IMR-90 (cell line): Measurements from ENCODE around the gene OPRM1. TPM values are rescaled to one million over a fixed set of nuclear protein-coding genes. Genes with fewer than 3 reads are reported as not detected.
A peak's percentile ranks its signal among the peaks of the same experiment; 100 is the strongest.

Experiments used
- ATAC-seq: fragments of 200-7000 bp; cut with Tn5 transposase; 2 replicates; pipeline ENCODE4 v1.9.1; 2020; ENCODE audit warnings: low read depth, mild to moderate bottlenecking, moderate library complexity
- BruUV-seq: library from RNA; stranded (reverse); fragments of 400-500 nt; replicated peaks from 2 replicates; lab custom pipeline; 2021; lab: Mats Ljungman, UMichigan
- CTCF ChIA-PET: fragments of 300-600 bp; formaldehyde crosslinking; extraction: SDS; loops from one replicate; lab custom pipeline; 2021; ENCODE audit warnings: antibody characterized with exemption; lab: Yijun Ruan, JAX
- POLR2A ChIA-PET: fragments of 300-600 bp; sonication (Branson Sonifier 250); formaldehyde crosslinking; loops from one replicate; lab custom pipeline; 2022; ENCODE audit warnings: antibody characterized with exemption; ENCODE audit not compliant: unreplicated experiment; lab: Charles Lee
- DNase-seq: peaks from one replicate; pipeline ENCODE4 v3.0.0; 2013
- H2AFZ ChIP-seq: replicated peaks from 2 replicates; pipeline ENCODE3; 2013; ENCODE audit warnings: low read length, mild to moderate bottlenecking; ENCODE audit not compliant: poor library complexity
- H2AK5ac ChIP-seq: 2 replicates; pipeline ENCODE4 v1.6.1; 2013; ENCODE audit warnings: low read depth, low read length, inconsistent platforms
- H2AK9ac ChIP-seq: replicated peaks from 2 replicates; pipeline ENCODE3; 2013; ENCODE audit warnings: mild to moderate bottlenecking, low read depth, low read length, moderate library complexity; ENCODE audit not compliant: poor library complexity
- H2BK120ac ChIP-seq: 2 replicates; pipeline ENCODE4 v1.6.1; 2013; ENCODE audit warnings: low read depth, low read length, inconsistent platforms
- H2BK15ac ChIP-seq: 3 replicates; pipeline ENCODE4 v1.6.1; 2013; ENCODE audit warnings: low read depth, low read length, inconsistent platforms
- H2BK20ac ChIP-seq: 2 replicates; pipeline ENCODE4 v1.6.1; 2013; ENCODE audit warnings: low read depth, mild to moderate bottlenecking, inconsistent platforms, low read length, moderate library complexity
- H2BK5ac ChIP-seq: 2 replicates; pipeline ENCODE4 v1.6.1; 2013; ENCODE audit warnings: mild to moderate bottlenecking, low read depth, low read length, inconsistent platforms; ENCODE audit not compliant: poor library complexity, severe bottlenecking
- H3K14ac ChIP-seq: replicated peaks from 2 replicates; pipeline ENCODE4 v1.6.1; 2013; ENCODE audit warnings: low read depth, low read length, inconsistent platforms
- H3K18ac ChIP-seq: 2 replicates; pipeline ENCODE4 v1.6.1; 2013; ENCODE audit warnings: low read depth, low read length, control low read depth
- H3K23ac ChIP-seq: 2 replicates; pipeline ENCODE4 v1.6.1; 2013; ENCODE audit warnings: low read depth, low read length, inconsistent platforms
- H3K27ac ChIP-seq: 2 replicates; pipeline ENCODE4 v1.5.1; 2013; ENCODE audit warnings: mild to moderate bottlenecking, control low read depth, low read length; ENCODE audit not compliant: insufficient read depth
- H3K27me3 ChIP-seq: 2 replicates; pipeline ENCODE4 v1.6.1; 2013; ENCODE audit warnings: low read length; ENCODE audit not compliant: control insufficient read depth, insufficient read depth
- H3K36me3 ChIP-seq: 2 replicates; pipeline ENCODE4 v1.6.1; 2013; ENCODE audit warnings: low read length, mixed read lengths; ENCODE audit not compliant: control insufficient read depth, insufficient read depth
- H3K4ac ChIP-seq: 2 replicates; pipeline ENCODE4 v1.6.1; 2013; ENCODE audit warnings: low read depth, low read length, inconsistent platforms
- H3K4me1 ChIP-seq: 2 replicates; pipeline ENCODE4 v1.6.1; 2013; ENCODE audit warnings: low read length, mixed read lengths; ENCODE audit not compliant: control insufficient read depth, insufficient read depth
- H3K4me2 ChIP-seq: 2 replicates; pipeline ENCODE4 v1.6.1; 2013; ENCODE audit warnings: low read depth, mild to moderate bottlenecking, control low read depth, low read length, moderate library complexity
- H3K4me3 ChIP-seq: 2 replicates; pipeline ENCODE4 v1.5.1; 2013; ENCODE audit warnings: low read depth, mild to moderate bottlenecking, control low read depth, low read length, moderate library complexity; ENCODE audit not compliant: insufficient read depth
- H3K56ac ChIP-seq: 2 replicates; pipeline ENCODE4 v1.6.1; 2013; ENCODE audit warnings: low read length, inconsistent platforms; ENCODE audit not compliant: insufficient read depth; ENCODE audit errors: extremely low read depth
- H3K79me1 ChIP-seq, 2 experiments: 2 replicates each; pipeline ENCODE4 v1.6.1; 2013; ENCODE audit warnings: low read length in 2 of 2, inconsistent platforms in 1 of 2, low read depth in 1 of 2
- H3K9ac ChIP-seq: 2 replicates; pipeline ENCODE4 v1.6.1; 2013; ENCODE audit warnings: low read depth, low read length, control low read depth
- H3K9me1 ChIP-seq: 2 replicates; pipeline ENCODE4 v1.6.1; 2013; ENCODE audit warnings: low read length, inconsistent platforms; ENCODE audit not compliant: insufficient read depth
- H3K9me3 ChIP-seq: 2 replicates; pipeline ENCODE4 v1.6.1; 2013; ENCODE audit warnings: low read length; ENCODE audit not compliant: control insufficient read depth, insufficient read depth
- H4K20me1 ChIP-seq: 2 replicates; pipeline ENCODE4 v1.6.1; 2013; ENCODE audit warnings: low read length, inconsistent platforms; ENCODE audit not compliant: insufficient read depth
- H4K5ac ChIP-seq: 2 replicates; pipeline ENCODE4 v1.6.1; 2013; ENCODE audit warnings: mild to moderate bottlenecking, low read depth, low read length, control low read depth
- H4K8ac ChIP-seq, 2 experiments: 2 replicates each; pipeline ENCODE4 v1.6.1; 2013; ENCODE audit warnings: low read depth in 2 of 2, low read length in 2 of 2, control low read depth in 1 of 2, inconsistent platforms in 1 of 2
- H4K91ac ChIP-seq: 2 replicates; pipeline ENCODE4 v1.6.1; 2013; ENCODE audit warnings: low read depth, low read length, inconsistent platforms; ENCODE audit not compliant: insufficient read depth
- CEBPB ChIP-seq: IDR thresholded peaks from 2 replicates; pipeline ENCODE4 v1.6.1; 2012; ENCODE audit warnings: low read depth, low read length, improper control_type of control experiment
- CHD1 ChIP-seq: IDR thresholded peaks from 2 replicates; pipeline ENCODE4 v1.6.1; 2012; ENCODE audit warnings: low read depth, low read length, improper control_type of control experiment
- MAFK ChIP-seq: IDR thresholded peaks from 2 replicates; pipeline ENCODE4 v1.6.1; 2012; ENCODE audit warnings: low read depth, low read length, improper control_type of control experiment
- MAZ ChIP-seq: IDR thresholded peaks from 2 replicates; pipeline ENCODE4 v1.6.1; 2012; ENCODE audit warnings: low read depth, mild to moderate bottlenecking, low read length, improper control_type of control experiment, moderate library complexity, borderline replicate concordance
- MXI1 ChIP-seq: IDR thresholded peaks from 2 replicates; pipeline ENCODE4 v1.6.1; 2012; ENCODE audit warnings: low read depth, mild to moderate bottlenecking, low read length, moderate library complexity, borderline replicate concordance
- NFE2L2 ChIP-seq: fragments of 150-350 bp; IDR thresholded peaks from 2 replicates; pipeline ENCODE4 v1.6.1; 2016; ENCODE audit warnings: low read depth, mild to moderate bottlenecking, low read length
- POLR2A ChIP-seq: IDR thresholded peaks from 2 replicates; pipeline ENCODE4 v1.6.1; 2012; ENCODE audit warnings: mild to moderate bottlenecking, low read depth, low read length
- RAD21 ChIP-seq: IDR thresholded peaks from 2 replicates; pipeline ENCODE4 v1.6.1; 2012; ENCODE audit warnings: low read length, improper control_type of control experiment
- RCOR1 ChIP-seq: IDR thresholded peaks from 2 replicates; pipeline ENCODE4 v1.6.1; 2012; ENCODE audit warnings: mild to moderate bottlenecking, low read length, improper control_type of control experiment; ENCODE audit not compliant: insufficient replicate concordance
- RFX5 ChIP-seq: IDR thresholded peaks from 2 replicates; pipeline ENCODE4 v1.8.0; 2012; ENCODE audit warnings: low read depth, mild to moderate bottlenecking, low read length, moderate library complexity
- SMC3 ChIP-seq: fragments of 150-350 bp; IDR thresholded peaks from 2 replicates; pipeline ENCODE4 v1.6.1; 2016; ENCODE audit warnings: low read depth, mild to moderate bottlenecking, antibody characterized with exemption, low read length, moderate library complexity
- WGBS, 2 experiments: methylation state at CpG; one replicate each; pipeline versions ENCODE4 v1.1.5 to v1.1.7; 2013; ENCODE audit warnings: missing lambda C conversion rate in 2 of 2; ENCODE audit not compliant: insufficient read length in 1 of 2; ENCODE audit errors: extremely low coverage in 2 of 2; 5-methylcytosine and 5-hydroxymethylcytosine counted together
- dilution Hi-C: fragments of 300-500 bp; cut with HindIII; formaldehyde crosslinking; loops from one replicate; pipeline ENCODE4 v1.14.3; 2018; ENCODE audit warnings: low sequenced_read_pairs; ENCODE audit not compliant: unreplicated experiment
- in situ Hi-C: fragments of 300-500 bp; cut with MboI; formaldehyde crosslinking; loops from 3 replicates; pipeline ENCODE4 v1.14.3; 2019; ENCODE audit warnings: low sequenced_read_pairs, inconsistent platforms, mixed read lengths
- intact Hi-C: fragments of 100-400 bp; cut with micrococcal nuclease; formaldehyde crosslinking; loops from 2 replicates; pipeline ENCODE4 v1.10.0; 2022
- polyA plus RNA-seq, 3 experiments: library from polyadenylated mRNA; depleted of rRNA; stranded (reverse); fragments of >200 nt; gene quantifications; 2 replicates each; pipeline ENCODE4 v1.2.3, GENCODE V29; 2012; ENCODE audit warnings: low replicate concordance in 1 of 3
- total RNA-seq: library from RNA; depleted of rRNA; stranded (reverse); fragments of >200 nt; gene quantifications from 2 replicates; pipeline ENCODE4 v1.2.3, GENCODE V29; 2012
- TF ChIP-seq, protein P1 (sequence below): fragments of 150-350 bp; IDR thresholded peaks from 2 replicates; pipeline ENCODE4 v1.6.1; 2016; ENCODE audit warnings: low read depth, mild to moderate bottlenecking, low read length, moderate library complexity, borderline replicate concordance
- TF ChIP-seq, protein P2 (sequence below): fragments of 150-350 bp; IDR thresholded peaks from 2 replicates; pipeline ENCODE4 v1.6.1; 2017; ENCODE audit warnings: mild to moderate bottlenecking, antibody characterized with exemption, low read length, low read depth

OPRM1 gene
- total and polyA plus RNA-seq, 2 of the 4 experiments (the other 2 are of a cell fraction), result not detected

- H2AK9ac ChIP-seq, result no peak overlapping the region
- H2AFZ ChIP-seq, result no peak overlapping the region
- H2BK5ac ChIP-seq, result no peak overlapping the region
- no peak overlapping the region for H2BK15ac ChIP-seq
- WGBS, 2 experiments, result 40% methylated on average over 1 of the region's 2 CpGs; no CpG with 5 or more reads in 1 of the 2 experiments
- no peak overlapping the region for H3K4me3 ChIP-seq
- intact Hi-C loops, result loop anchor here (10.0 kb wide), 1 partner anchor 1124 kb away; no protein-coding TSS in a partner anchor
- H3K23ac ChIP-seq, result no peak overlapping the region
- H3K18ac ChIP-seq, result no peak overlapping the region
- H3K56ac ChIP-seq, result no peak overlapping the region
- CTCF ChIA-PET, result interaction anchor here (0.9 to 2.3 kb wide), 3 partner anchors 13 to 213 kb away, joined by 3 to 12 read pairs (median 3); no protein-coding TSS in a partner anchor
- dilution Hi-C loops, result loop anchor here (25.0 kb wide), 1 partner anchor 203 kb away; the partner anchor contains the start of gene IPCEF1
- ATAC-seq, result no peak
- no peak overlapping the region for H3K14ac ChIP-seq
- no peaks in the 10 kb centered on the region for H3K9me1 ChIP-seq
- TF ChIP-seq RCOR1, result no peak
- TF ChIP-seq RFX5, result no peak
- TF ChIP-seq CEBPB, result no peak
- TF ChIP-seq NFE2L2, result no peak
- TF ChIP-seq POLR2A, result no peak
- TF ChIP-seq, protein P1, sequence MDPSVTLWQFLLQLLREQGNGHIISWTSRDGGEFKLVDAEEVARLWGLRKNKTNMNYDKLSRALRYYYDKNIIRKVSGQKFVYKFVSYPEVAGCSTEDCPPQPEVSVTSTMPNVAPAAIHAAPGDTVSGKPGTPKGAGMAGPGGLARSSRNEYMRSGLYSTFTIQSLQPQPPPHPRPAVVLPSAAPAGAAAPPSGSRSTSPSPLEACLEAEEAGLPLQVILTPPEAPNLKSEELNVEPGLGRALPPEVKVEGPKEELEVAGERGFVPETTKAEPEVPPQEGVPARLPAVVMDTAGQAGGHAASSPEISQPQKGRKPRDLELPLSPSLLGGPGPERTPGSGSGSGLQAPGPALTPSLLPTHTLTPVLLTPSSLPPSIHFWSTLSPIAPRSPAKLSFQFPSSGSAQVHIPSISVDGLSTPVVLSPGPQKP, result no peak
- TF ChIP-seq, protein P2, sequence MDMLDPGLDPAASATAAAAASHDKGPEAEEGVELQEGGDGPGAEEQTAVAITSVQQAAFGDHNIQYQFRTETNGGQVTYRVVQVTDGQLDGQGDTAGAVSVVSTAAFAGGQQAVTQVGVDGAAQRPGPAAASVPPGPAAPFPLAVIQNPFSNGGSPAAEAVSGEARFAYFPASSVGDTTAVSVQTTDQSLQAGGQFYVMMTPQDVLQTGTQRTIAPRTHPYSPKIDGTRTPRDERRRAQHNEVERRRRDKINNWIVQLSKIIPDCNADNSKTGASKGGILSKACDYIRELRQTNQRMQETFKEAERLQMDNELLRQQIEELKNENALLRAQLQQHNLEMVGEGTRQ, result no peak
- TF ChIP-seq SMC3, result no peak
- no peak for TF ChIP-seq CHD1
- no peak for TF ChIP-seq MAFK
- no peak for TF ChIP-seq MAZ
- no peak for TF ChIP-seq MXI1
- no peak for TF ChIP-seq RAD21
- no peak overlapping the region for H3K27ac ChIP-seq
- no peak overlapping the region for H4K8ac ChIP-seq
- POLR2A ChIA-PET, result no interaction called here
- in situ Hi-C loops, result loop anchor here (5.0 to 25.0 kb wide), 4 partner anchors 208 to 1122 kb away; no protein-coding TSS in a partner anchor
- peaks cover 3% of the 10 kb centered on the region; the same call in 1 of the 2 replicates for H3K4me1 ChIP-seq
- no peak overlapping the region for H3K4ac ChIP-seq
- H3K4me2 ChIP-seq, result 0 out of 2 replicates have a peak overlapping the region, but pooled peaks have one; percentile 52
- H3K36me3 ChIP-seq, result no peaks in the 10 kb centered on the region
- no peak for DNase-seq
- no peak overlapping the region for H4K5ac ChIP-seq
- no peak overlapping the region for H2AK5ac ChIP-seq
- BruUV-seq, result no TSS peak
- no peaks in the 10 kb centered on the region; the same call in 1 of the 2 replicates for H3K9me3 ChIP-seq
- H3K27me3 ChIP-seq, result no peaks in the 10 kb centered on the region
- no peaks in the 10 kb centered on the region for H3K79me1 ChIP-seq
- no peak overlapping the region for H3K9ac ChIP-seq
- no peak overlapping the region for H2BK20ac ChIP-seq
- 0 out of 2 replicates have a peak overlapping the region, but pooled peaks have one; percentile 10 for H2BK120ac ChIP-seq
- no peak overlapping the region for H4K91ac ChIP-seq
- no peaks in the 10 kb centered on the region for H4K20me1 ChIP-seq
Observed at GRCh38 chr6:154159126-154159525, 120.1 kb downstream of the OPRM1 start.
